Measurements from ENCODE around the gene NUDT3.
A peak's percentile ranks its signal among the peaks of the same experiment; 100 is the strongest.
"Not testable (repeated sequence)": the region's sequence is repeated elsewhere in the genome, so short reads cannot be mapped to it uniquely, and the experiment has no call there.

Gene NUDT3

GRCh38 chr6:34269658-34270341, 122.7 kb downstream of the NUDT3 start:
- not testable (repeated sequence) for H3K9me3 ChIP-seq (ENCODE audit: control insufficient read depth in 2 of 2, low read length in 2 of 2); H3K36me3 ChIP-seq (ENCODE audit: control insufficient read depth in 2 of 2, insufficient read depth in 2 of 2, low read length in 2 of 2); H3K27ac ChIP-seq (ENCODE audit: low read depth in 2 of 2, low read length in 2 of 2); H3K27me3 ChIP-seq (ENCODE audit: control insufficient read depth in 2 of 2, insufficient read depth in 2 of 2, low read length in 2 of 2); H3K4me1 ChIP-seq (ENCODE audit: control insufficient read depth in 2 of 2, insufficient read depth in 2 of 2, low read length in 2 of 2); H3K9ac ChIP-seq (ENCODE audit: low read depth in 1 of 2, low read length in 2 of 2); H3K4me3 ChIP-seq (ENCODE audit: low read length in 2 of 2)

DNA sequence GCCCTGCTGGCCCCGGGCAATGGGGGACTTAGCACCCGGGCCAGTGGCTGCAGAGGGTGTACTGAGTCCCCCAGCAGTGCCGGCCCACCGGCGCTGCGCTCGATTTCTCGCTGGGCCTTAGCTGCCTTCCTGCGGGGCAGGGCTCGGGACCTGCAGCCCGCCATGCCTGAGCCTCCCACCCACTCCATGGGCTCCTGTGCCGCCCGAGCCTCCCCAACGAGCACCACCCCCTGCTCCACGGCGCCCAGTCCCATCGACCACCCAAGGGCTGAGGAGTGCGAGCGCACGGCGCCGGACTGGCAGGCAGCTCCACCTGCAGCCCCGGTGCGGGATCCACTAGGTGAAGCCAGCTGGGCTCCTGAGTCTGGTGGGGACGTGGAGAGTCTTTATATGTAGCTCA, 123.3 kb downstream of the NUDT3 start:
- H3K27ac ChIP-seq (ENCODE audit: low read depth in 2 of 2, low read length in 2 of 2); H3K36me3 ChIP-seq (ENCODE audit: control insufficient read depth in 2 of 2, insufficient read depth in 2 of 2, low read length in 2 of 2); H3K9ac ChIP-seq (ENCODE audit: low read depth in 1 of 2, low read length in 2 of 2); H3K4me3 ChIP-seq (ENCODE audit: low read length in 2 of 2); H3K27me3 ChIP-seq (ENCODE audit: control insufficient read depth in 2 of 2, insufficient read depth in 2 of 2, low read length in 2 of 2); H3K9me3 ChIP-seq (ENCODE audit: control insufficient read depth in 2 of 2, low read length in 2 of 2); H3K4me1 ChIP-seq (ENCODE audit: control insufficient read depth in 2 of 2, insufficient read depth in 2 of 2, low read length in 2 of 2): not testable (repeated sequence)

- no peaks in the 10 kb centered on the region for H3K9me3 ChIP-seq (ENCODE audit: control insufficient read depth in 2 of 2, low read length in 2 of 2)
- no peak overlapping the region for H3K27ac ChIP-seq (ENCODE audit: low read depth in 2 of 2, low read length in 2 of 2)
- H3K36me3 ChIP-seq (ENCODE audit: control insufficient read depth in 2 of 2, insufficient read depth in 2 of 2, low read length in 2 of 2): no peaks in the 10 kb centered on the region
- H3K27me3 ChIP-seq (ENCODE audit: control insufficient read depth in 2 of 2, insufficient read depth in 2 of 2, low read length in 2 of 2): no peaks in the 10 kb centered on the region
- H3K4me1 ChIP-seq (ENCODE audit: control insufficient read depth in 2 of 2, insufficient read depth in 2 of 2, low read length in 2 of 2): no peaks in the 10 kb centered on the region
- H3K4me3 ChIP-seq (ENCODE audit: low read length in 2 of 2): no peak overlapping the region
- no peak overlapping the region for H3K9ac ChIP-seq (ENCODE audit: low read depth in 1 of 2, low read length in 2 of 2)
These were observed 124.7 kb downstream of the NUDT3 start for GRCh38 chr6:34267746-34268145.

GRCh38 chr6:34263484-34263883, 129.0 kb downstream of the NUDT3 start:
- not testable (repeated sequence) for H3K27ac ChIP-seq (ENCODE audit: low read depth in 2 of 2, low read length in 2 of 2); H3K4me1 ChIP-seq (ENCODE audit: control insufficient read depth in 2 of 2, insufficient read depth in 2 of 2, low read length in 2 of 2); H3K4me3 ChIP-seq (ENCODE audit: low read length in 2 of 2); H3K9ac ChIP-seq (ENCODE audit: low read depth in 1 of 2, low read length in 2 of 2); H3K36me3 ChIP-seq (ENCODE audit: control insufficient read depth in 2 of 2, insufficient read depth in 2 of 2, low read length in 2 of 2); H3K9me3 ChIP-seq (ENCODE audit: control insufficient read depth in 2 of 2, low read length in 2 of 2); H3K27me3 ChIP-seq (ENCODE audit: control insufficient read depth in 2 of 2, insufficient read depth in 2 of 2, low read length in 2 of 2)

GRCh38 chr6:34260576-34261267, 131.7 kb downstream of the NUDT3 start:
- Histone ChIP-seq H3K9me3 (ENCODE audit: control insufficient read depth in 2 of 2, low read length in 2 of 2) (no peaks in the 10 kb centered on the region), H3K27me3 (ENCODE audit: control insufficient read depth in 2 of 2, insufficient read depth in 2 of 2, low read length in 2 of 2) (no peaks in the 10 kb centered on the region), H3K27ac (ENCODE audit: low read depth in 2 of 2, low read length in 2 of 2) (no peak overlapping the region), H3K36me3 (ENCODE audit: control insufficient read depth in 2 of 2, insufficient read depth in 2 of 2, low read length in 2 of 2) (no peaks in the 10 kb centered on the region), H3K4me3 (ENCODE audit: low read length in 2 of 2) (no peak overlapping the region), H3K4me1 (ENCODE audit: control insufficient read depth in 2 of 2, insufficient read depth in 2 of 2, low read length in 2 of 2) (no peaks in the 10 kb centered on the region), H3K9ac (ENCODE audit: low read depth in 1 of 2, low read length in 2 of 2) (no peak overlapping the region)

GRCh38 chr6:34259529-34260069, 132.9 kb downstream of the NUDT3 start:
- no peaks in the 10 kb centered on the region for H3K9me3 ChIP-seq (ENCODE audit: control insufficient read depth in 2 of 2, low read length in 2 of 2)
- no peak overlapping the region for H3K9ac ChIP-seq (ENCODE audit: low read depth in 1 of 2, low read length in 2 of 2)
- H3K27ac ChIP-seq (ENCODE audit: low read depth in 2 of 2, low read length in 2 of 2): no peak overlapping the region
- H3K4me1 ChIP-seq (ENCODE audit: control insufficient read depth in 2 of 2, insufficient read depth in 2 of 2, low read length in 2 of 2): no peaks in the 10 kb centered on the region
- no peak overlapping the region for H3K4me3 ChIP-seq (ENCODE audit: low read length in 2 of 2)
- no peaks in the 10 kb centered on the region for H3K36me3 ChIP-seq (ENCODE audit: control insufficient read depth in 2 of 2, insufficient read depth in 2 of 2, low read length in 2 of 2)
- no peaks in the 10 kb centered on the region for H3K27me3 ChIP-seq (ENCODE audit: control insufficient read depth in 2 of 2, insufficient read depth in 2 of 2, low read length in 2 of 2)

- not testable (repeated sequence) for H3K9ac ChIP-seq (ENCODE audit: low read depth in 1 of 2, low read length in 2 of 2); H3K9me3 ChIP-seq (ENCODE audit: control insufficient read depth in 2 of 2, low read length in 2 of 2); H3K27ac ChIP-seq (ENCODE audit: low read depth in 2 of 2, low read length in 2 of 2); H3K27me3 ChIP-seq (ENCODE audit: control insufficient read depth in 2 of 2, insufficient read depth in 2 of 2, low read length in 2 of 2); H3K4me3 ChIP-seq (ENCODE audit: low read length in 2 of 2); H3K36me3 ChIP-seq (ENCODE audit: control insufficient read depth in 2 of 2, insufficient read depth in 2 of 2, low read length in 2 of 2)
- H3K4me1 ChIP-seq (ENCODE audit: control insufficient read depth in 2 of 2, insufficient read depth in 2 of 2, low read length in 2 of 2): peaks cover 11 to 13% of the 10 kb centered on the region in 2 donors
These were observed 140.1 kb downstream of the NUDT3 start for GRCh38 chr6:34252395-34252794.

GRCh38 chr6:34249469-34250261, 142.8 kb downstream of the NUDT3 start:
- H3K9me3 ChIP-seq (ENCODE audit: control insufficient read depth in 2 of 2, low read length in 2 of 2): no peaks in the 10 kb centered on the region
- peaks cover 11 to 13% of the 10 kb centered on the region in 2 donors for H3K4me1 ChIP-seq (ENCODE audit: control insufficient read depth in 2 of 2, insufficient read depth in 2 of 2, low read length in 2 of 2)
- H3K27me3 ChIP-seq (ENCODE audit: control insufficient read depth in 2 of 2, insufficient read depth in 2 of 2, low read length in 2 of 2): no peaks in the 10 kb centered on the region
- H3K9ac ChIP-seq (ENCODE audit: low read depth in 1 of 2, low read length in 2 of 2): peak overlapping the region; percentile 66 to 90
- peak overlapping the region; percentile 74 to 81 for H3K27ac ChIP-seq (ENCODE audit: low read depth in 2 of 2, low read length in 2 of 2)
- H3K36me3 ChIP-seq (ENCODE audit: control insufficient read depth in 2 of 2, insufficient read depth in 2 of 2, low read length in 2 of 2): no peaks in the 10 kb centered on the region
- H3K4me3 ChIP-seq (ENCODE audit: low read length in 2 of 2): peak overlapping the region; percentile 74 to 77

DNA sequence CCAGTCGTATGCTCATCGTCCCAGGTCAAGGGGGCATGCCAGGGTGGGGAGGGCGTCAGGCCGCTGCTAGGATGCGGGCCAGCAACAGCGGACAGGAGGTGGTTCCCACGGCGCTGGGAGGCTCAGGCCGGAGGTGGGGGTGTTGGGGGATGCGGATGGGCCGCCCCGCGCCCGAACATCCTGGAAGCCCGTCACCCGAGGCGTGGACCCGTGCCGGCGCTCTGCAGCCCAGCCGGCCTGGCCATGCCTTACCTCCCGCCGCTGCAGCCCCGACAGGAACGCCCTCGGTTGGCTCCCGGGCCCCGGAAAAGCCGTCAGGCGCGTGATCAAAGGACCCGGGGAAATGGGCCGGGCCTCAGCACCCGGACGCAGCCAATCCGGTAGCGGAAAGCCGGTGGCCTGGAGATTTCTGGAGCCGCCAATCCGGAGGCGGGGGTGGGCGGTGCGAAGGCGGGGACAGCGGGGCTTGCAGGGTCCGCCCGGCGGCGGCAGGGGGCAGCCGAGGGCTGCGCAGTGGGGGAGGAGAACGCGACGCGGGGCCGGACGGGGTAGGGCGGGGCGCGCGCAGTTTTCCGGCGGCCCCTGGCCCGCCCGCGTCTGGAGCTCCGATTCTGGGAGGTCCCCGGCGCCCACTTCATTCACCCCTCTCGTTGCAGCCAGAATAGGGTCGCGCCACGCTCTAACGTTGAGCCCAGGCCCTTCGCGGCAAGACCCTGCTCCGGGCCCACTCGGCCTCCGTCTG, 143.6 kb downstream of the NUDT3 start, which contains the start of gene SMIM29:
TSS of gene SMIM29 (minus strand) at position 280 of the 742 bp plus-strand sequence. CDS start 1,215 bp downstream, outside the sequence.
- H3K4me1 ChIP-seq (ENCODE audit: control insufficient read depth in 2 of 2, insufficient read depth in 2 of 2, low read length in 2 of 2): peaks cover 14 to 19% of the 10 kb centered on the region in 2 donors

More for the DNA sequence above, 143.6 kb downstream of the NUDT3 start, which contains the start of gene SMIM29:
- Histone ChIP-seq H3K9me3 (ENCODE audit: control insufficient read depth in 2 of 2, low read length in 2 of 2) (no peaks in the 10 kb centered on the region), H3K36me3 (ENCODE audit: control insufficient read depth in 2 of 2, insufficient read depth in 2 of 2, low read length in 2 of 2) (no peaks in the 10 kb centered on the region), H3K4me3 (ENCODE audit: low read length in 2 of 2) (peak within 1 kb of the TSS; percentile 77 to 86), H3K27me3 (ENCODE audit: control insufficient read depth in 2 of 2, insufficient read depth in 2 of 2, low read length in 2 of 2) (no peaks in the 10 kb centered on the region), H3K27ac (ENCODE audit: low read depth in 2 of 2, low read length in 2 of 2) (peak within 1 kb of the TSS; percentile 79 to 86), H3K9ac (ENCODE audit: low read depth in 1 of 2, low read length in 2 of 2) (peak within 1 kb of the TSS; percentile 76 to 90)

Measured in mucosa of rectum (tissue), 2 donors.